Stimulated activated memory B cell treated with anti-CD40 and anti-IgM and Interleukin-4, amounts not matched to agents 10 μg/mL and 1 μg/mL and 100 μg/mL, for 72 hours (primary cell): ENCODE measurements around the gene PDLIM5.

ENCODE experiments used
- ATAC-seq: fragments of 150-1000 bp; cut with Tn5 transposase; 2 replicates; pipeline ENCODE4 v1.10.0; 2021
- H3K27ac Mint-ChIP-seq: one replicate; pipeline ENCODE4 v1.8.0; 2022; ENCODE audit warnings: mild to moderate bottlenecking, mixed read lengths
- H3K27me3 Mint-ChIP-seq: one replicate; pipeline ENCODE4 v1.8.0; 2022; ENCODE audit warnings: mixed read lengths
- H3K36me3 Mint-ChIP-seq: one replicate; pipeline ENCODE4 v1.8.0; 2022; ENCODE audit warnings: mixed read lengths
- H3K4me1 Mint-ChIP-seq: one replicate; pipeline ENCODE4 v1.8.0; 2022; ENCODE audit warnings: mixed read lengths
- H3K4me3 Mint-ChIP-seq: one replicate; pipeline ENCODE4 v1.8.0; 2022; ENCODE audit warnings: mild to moderate bottlenecking, moderate library complexity, mixed read lengths
- H3K9me3 Mint-ChIP-seq: one replicate; pipeline ENCODE4 v1.8.0; 2022; ENCODE audit warnings: mixed read lengths

PDLIM5 gene

GRCh38 chr4:94516067-94516466, 64.3 kb downstream of the PDLIM5 start:
- no peak overlapping the region for H3K27ac Mint-ChIP-seq
- ATAC-seq: no peak

DNA sequence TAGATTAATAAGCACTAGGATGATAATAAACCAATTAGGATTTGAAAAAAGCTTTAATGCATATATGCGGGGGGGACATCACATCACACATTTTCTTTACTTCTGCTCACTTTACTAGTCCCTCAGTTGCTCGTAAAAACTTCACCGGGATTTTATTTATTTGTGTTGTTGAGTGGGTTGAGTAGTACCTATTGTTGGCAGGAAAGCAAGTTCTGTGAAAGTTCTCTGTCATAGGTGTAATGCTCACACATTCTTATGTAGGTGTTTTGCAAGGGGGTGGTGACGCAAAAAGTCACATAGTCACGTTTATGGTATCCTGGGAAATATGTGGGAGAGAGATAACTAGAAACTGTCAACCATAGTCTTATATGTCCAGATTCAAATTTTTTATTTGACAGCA, 65.3 kb downstream of the PDLIM5 start:
- no peaks in the 10 kb centered on the region for H3K27me3 Mint-ChIP-seq
- peaks cover 9% of the 10 kb centered on the region for H3K36me3 Mint-ChIP-seq
- H3K4me1 Mint-ChIP-seq: peaks cover 22% of the 10 kb centered on the region
- H3K4me3 Mint-ChIP-seq: no peak overlapping the region
- no peak overlapping the region for H3K27ac Mint-ChIP-seq
- no peak for ATAC-seq
- H3K9me3 Mint-ChIP-seq: peaks cover 4% of the 10 kb centered on the region

More at GRCh38 chr4:94516067-94516466, 64.3 kb downstream of the PDLIM5 start:
- H3K27me3 Mint-ChIP-seq: no peaks in the 10 kb centered on the region
- peaks cover 6% of the 10 kb centered on the region for H3K9me3 Mint-ChIP-seq
- peaks cover 22% of the 10 kb centered on the region for H3K4me1 Mint-ChIP-seq
- peaks cover 9% of the 10 kb centered on the region for H3K36me3 Mint-ChIP-seq
- H3K4me3 Mint-ChIP-seq: no peak overlapping the region

- Mint-ChIP-seq H3K36me3 (peaks cover 6% of the 10 kb centered on the region), H3K4me1 (peaks cover 22% of the 10 kb centered on the region), H3K27me3 (no peaks in the 10 kb centered on the region), H3K27ac (no peak overlapping the region), H3K4me3 (no peak overlapping the region), H3K9me3 (peaks cover 3% of the 10 kb centered on the region)
- ATAC-seq: no peak
Measured at GRCh38 chr4:94517492-94517891, 65.8 kb downstream of the PDLIM5 start.

DNA sequence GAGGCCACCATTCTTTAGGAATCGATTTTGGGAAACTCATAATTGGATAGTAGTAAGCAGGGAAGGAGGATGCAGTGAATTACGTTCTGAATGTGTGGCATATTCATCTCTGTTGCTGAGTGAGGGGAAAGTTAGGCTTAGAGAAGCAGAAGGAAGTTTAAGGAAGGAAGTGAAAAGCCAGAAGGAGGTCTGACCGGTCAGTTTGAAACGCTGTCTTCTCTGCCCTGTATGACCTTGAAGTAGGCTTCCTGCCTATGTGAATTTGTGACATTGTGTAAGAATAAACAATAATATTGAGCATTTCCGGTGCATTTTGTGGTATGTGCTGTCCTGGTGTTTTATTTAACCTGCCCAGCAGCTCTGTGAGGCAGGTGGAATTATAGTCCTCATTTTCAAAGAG, 67.3 kb downstream of the PDLIM5 start:
- H3K4me1 Mint-ChIP-seq: peaks cover 22% of the 10 kb centered on the region

DNA sequence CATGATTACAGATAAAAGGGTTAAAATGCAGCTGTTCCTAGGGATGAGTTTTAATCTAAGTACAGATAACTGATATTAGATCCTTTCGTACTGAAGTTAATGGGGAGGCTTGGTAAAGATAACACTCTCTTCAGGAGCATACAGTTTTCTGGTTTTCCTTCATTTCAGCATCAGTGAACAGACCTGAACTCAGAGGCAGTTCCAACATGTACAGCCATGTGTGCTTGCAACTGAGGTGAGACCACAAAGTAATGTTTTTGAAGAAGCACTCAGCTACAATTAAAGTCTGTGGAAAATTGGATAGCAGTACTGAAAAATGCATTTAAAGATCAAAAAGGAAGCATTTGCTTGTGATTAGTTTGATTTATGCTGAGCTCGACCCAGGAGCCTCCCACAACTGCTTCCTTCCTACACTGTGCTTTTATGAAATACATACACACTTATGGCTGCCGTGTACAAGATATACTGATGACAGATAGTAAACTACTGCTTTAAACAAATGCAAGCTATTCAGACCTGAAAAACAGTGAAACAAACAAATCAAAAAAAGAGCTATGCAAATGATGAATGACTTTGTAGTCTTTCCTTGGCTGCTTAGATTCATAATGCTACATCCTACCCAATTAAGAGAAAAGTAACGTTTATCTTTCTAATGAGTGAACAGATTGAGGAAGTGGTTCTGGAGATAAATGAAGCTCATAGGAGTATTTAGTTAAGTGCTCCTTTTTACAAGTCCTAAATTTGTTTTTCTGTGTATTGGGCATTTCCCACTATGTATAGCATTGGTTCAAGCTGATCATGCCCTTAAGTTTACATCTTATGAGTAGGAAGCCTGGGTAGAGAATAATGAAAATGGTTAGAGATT, 68.4 kb downstream of the PDLIM5 start:
- Mint-ChIP-seq H3K9me3 (no peaks in the 10 kb centered on the region), H3K4me1 (peaks cover 22% of the 10 kb centered on the region), H3K36me3 (peaks cover 6% of the 10 kb centered on the region), H3K27me3 (no peaks in the 10 kb centered on the region), H3K27ac (no peak overlapping the region), H3K4me3 (peak overlapping the region; percentile 14)
- no peak for ATAC-seq

More for the DNA sequence above, 67.3 kb downstream of the PDLIM5 start:
- no peaks in the 10 kb centered on the region for H3K36me3 Mint-ChIP-seq
- H3K4me3 Mint-ChIP-seq: no peak overlapping the region
- H3K27me3 Mint-ChIP-seq: no peaks in the 10 kb centered on the region
- peak; percentile 48 for ATAC-seq
- no peaks in the 10 kb centered on the region for H3K9me3 Mint-ChIP-seq
- H3K27ac Mint-ChIP-seq: no peak overlapping the region

DNA sequence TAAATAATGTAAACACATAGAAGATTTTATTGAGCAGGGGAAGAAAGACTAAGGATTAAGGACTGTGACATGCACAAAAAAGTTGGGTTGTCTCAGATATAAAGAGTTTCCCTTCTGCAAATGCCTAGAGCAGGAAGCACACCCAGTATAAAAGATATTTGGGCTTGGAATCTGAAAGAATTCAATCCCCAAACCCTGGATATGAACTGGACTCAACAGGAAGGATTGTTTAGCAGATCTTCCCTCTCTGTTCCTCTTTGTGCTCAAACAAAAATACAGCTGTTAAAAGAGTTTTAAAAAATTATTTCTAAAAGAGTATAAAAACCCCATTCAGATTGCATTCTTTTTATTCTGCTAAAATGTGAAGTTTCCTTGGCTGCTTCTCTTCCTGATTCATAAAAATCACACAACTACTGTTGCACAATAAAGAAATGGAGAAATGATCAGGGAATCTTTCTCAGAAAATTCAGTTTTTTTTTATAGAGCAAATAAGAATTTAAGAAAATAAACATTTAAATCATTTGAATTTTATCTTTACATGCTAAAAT, 71.4 kb downstream of the PDLIM5 start:
- ATAC-seq: no peak
- Mint-ChIP-seq H3K27me3 (no peaks in the 10 kb centered on the region), H3K9me3 (no peaks in the 10 kb centered on the region), H3K27ac (no peak overlapping the region), H3K36me3 (peaks cover 15% of the 10 kb centered on the region), H3K4me3 (no peak overlapping the region), H3K4me1 (peaks cover 22% of the 10 kb centered on the region)

- no peak for ATAC-seq
- no peak overlapping the region for H3K4me3 Mint-ChIP-seq
- no peaks in the 10 kb centered on the region for H3K27me3 Mint-ChIP-seq
- peaks cover 18% of the 10 kb centered on the region for H3K36me3 Mint-ChIP-seq
- peaks cover 20% of the 10 kb centered on the region for H3K4me1 Mint-ChIP-seq
- no peak overlapping the region for H3K27ac Mint-ChIP-seq
- H3K9me3 Mint-ChIP-seq: no peaks in the 10 kb centered on the region
Measured at GRCh38 chr4:94523617-94524016, 71.9 kb downstream of the PDLIM5 start.

DNA sequence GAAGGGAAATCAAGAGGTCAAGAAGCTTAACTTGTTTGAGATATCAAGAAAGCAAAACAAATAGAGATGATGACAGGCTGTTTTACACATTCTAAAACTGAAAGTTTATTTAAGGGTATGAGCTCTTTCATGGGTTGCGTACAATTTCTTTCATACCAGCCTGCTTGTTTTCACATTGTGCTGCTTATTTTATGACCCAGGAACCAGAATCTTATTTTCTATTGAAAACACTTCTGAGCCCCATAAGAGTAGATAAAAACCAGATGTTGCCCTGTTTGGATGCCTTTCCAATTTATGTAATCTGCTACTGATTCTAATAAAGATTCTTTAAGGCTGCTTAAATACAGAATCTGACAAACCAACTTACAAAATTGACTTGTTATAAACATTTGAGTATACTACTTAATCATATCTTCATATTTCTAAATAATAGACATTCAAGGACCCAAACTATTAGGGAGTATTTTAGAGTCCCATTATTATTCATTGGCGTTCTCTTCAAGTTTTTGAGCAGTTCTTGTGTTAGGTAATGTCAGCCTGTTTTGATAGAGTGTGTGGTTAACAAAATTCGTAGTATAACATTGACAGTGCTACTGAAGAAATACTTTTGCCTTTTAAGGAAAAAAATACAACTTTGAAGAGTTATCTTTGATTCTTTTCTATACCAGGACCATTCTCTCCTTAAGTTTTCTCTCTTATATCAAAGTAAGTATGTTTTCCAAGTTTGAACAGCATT, 74.4 kb downstream of the PDLIM5 start:
- H3K27me3 Mint-ChIP-seq: no peaks in the 10 kb centered on the region
- no peak overlapping the region for H3K27ac Mint-ChIP-seq
- H3K9me3 Mint-ChIP-seq: no peaks in the 10 kb centered on the region
- no peak for ATAC-seq
- no peak overlapping the region for H3K4me3 Mint-ChIP-seq
- H3K36me3 Mint-ChIP-seq: peaks cover 23% of the 10 kb centered on the region
- H3K4me1 Mint-ChIP-seq: no peaks in the 10 kb centered on the region

DNA sequence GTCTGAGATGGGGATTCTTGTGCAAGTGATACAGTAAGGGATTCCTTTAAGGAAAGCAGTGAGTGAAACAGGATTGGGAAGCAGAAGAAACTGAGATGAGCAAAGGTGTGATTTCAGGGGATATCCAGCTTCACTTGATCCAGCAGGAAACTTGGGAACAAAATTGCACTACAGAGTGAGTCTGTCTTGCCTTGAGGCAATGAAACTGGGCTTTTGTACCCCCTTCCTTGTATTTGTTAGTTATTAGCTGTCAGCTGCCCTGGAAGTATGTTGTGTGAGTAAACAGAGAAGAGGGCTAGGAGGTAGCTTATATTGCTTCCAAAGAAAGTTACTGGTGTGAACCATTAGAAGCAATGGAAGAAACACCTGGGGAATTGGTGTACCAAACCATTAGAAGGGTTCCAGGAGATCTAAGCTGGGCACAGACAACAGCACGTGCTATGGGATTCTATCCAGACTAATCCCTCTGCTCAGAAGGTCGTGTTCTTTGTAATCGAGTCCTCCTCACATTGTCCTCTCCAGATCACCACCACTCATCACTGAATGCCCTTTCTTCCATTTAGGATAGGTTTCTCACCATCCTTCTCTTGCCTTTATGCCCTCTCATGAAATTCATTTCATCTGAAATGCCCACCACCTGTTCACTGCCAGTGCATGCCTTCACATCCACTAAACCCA, 76.0 kb downstream of the PDLIM5 start:
- H3K27ac Mint-ChIP-seq: no peak overlapping the region
- H3K4me1 Mint-ChIP-seq: peaks cover 4% of the 10 kb centered on the region

GRCh38 chr4:94528792-94529451, 77.2 kb downstream of the PDLIM5 start:
- H3K4me1 Mint-ChIP-seq: peaks cover 12% of the 10 kb centered on the region
- no peaks in the 10 kb centered on the region for H3K27me3 Mint-ChIP-seq

More for the DNA sequence above, 76.0 kb downstream of the PDLIM5 start:
- Mint-ChIP-seq H3K36me3 (peaks cover 23% of the 10 kb centered on the region), H3K4me3 (no peak overlapping the region), H3K9me3 (no peaks in the 10 kb centered on the region), H3K27me3 (no peaks in the 10 kb centered on the region)
- ATAC-seq: no peak

GRCh38 chr4:94530073-94530472, 78.3 kb downstream of the PDLIM5 start:
- Mint-ChIP-seq H3K4me1 (peaks cover 24% of the 10 kb centered on the region), H3K36me3 (peaks cover 17% of the 10 kb centered on the region), H3K9me3 (no peaks in the 10 kb centered on the region), H3K27me3 (no peaks in the 10 kb centered on the region), H3K4me3 (no peak overlapping the region), H3K27ac (no peak overlapping the region)
- no peak for ATAC-seq

More at GRCh38 chr4:94528792-94529451, 77.2 kb downstream of the PDLIM5 start:
- Mint-ChIP-seq H3K9me3 (no peaks in the 10 kb centered on the region), H3K27ac (no peak overlapping the region), H3K36me3 (peaks cover 23% of the 10 kb centered on the region), H3K4me3 (no peak overlapping the region)
- ATAC-seq: no peak

GRCh38 chr4:94531991-94532789, 80.4 kb downstream of the PDLIM5 start:
- no peaks in the 10 kb centered on the region for H3K27me3 Mint-ChIP-seq
- no peaks in the 10 kb centered on the region for H3K9me3 Mint-ChIP-seq
- H3K4me3 Mint-ChIP-seq: no peak overlapping the region
- H3K36me3 Mint-ChIP-seq: peaks cover 15% of the 10 kb centered on the region
- no peak overlapping the region for H3K27ac Mint-ChIP-seq
- H3K4me1 Mint-ChIP-seq: peaks cover 29% of the 10 kb centered on the region
- no peak for ATAC-seq

DNA sequence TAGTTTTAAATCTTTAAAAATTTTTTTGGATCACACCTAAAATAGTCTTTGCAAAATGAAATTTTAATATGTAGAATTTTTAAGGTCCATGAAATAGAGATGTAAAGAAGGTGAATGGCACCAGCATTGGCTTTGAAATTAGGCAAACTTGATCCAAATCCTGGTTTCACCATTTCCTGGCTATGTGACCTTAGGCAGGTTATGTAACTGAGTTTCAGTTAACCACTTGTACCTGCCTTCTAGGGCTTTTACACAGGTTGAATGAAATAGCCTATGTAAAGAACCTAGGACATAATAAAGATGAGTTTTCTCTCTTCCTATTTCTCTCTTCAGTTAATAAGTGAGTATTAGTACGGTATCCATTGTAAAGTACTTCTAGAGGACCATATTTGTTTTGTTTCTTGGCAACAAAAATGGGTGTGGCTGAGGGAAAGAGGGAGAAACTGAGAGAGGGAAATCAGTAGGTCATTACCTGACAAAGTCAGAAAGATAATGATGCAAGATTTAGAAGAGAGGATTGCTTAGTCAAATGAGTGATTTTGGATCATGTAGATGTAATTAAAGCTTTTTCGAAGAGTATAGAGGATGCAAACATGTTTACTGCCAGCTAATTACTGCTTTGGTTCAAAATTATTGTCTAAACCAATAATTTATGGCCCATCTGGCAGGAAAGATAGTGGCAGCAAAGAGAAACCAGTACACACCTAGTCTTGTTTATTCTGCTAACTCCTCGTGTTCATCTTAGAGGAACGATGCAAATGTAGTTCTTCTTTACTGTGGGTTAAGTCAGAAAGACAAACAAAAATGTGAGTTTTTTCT, 81.9 kb downstream of the PDLIM5 start:
- ATAC-seq: no peak
- no peak overlapping the region for H3K4me3 Mint-ChIP-seq
- no peaks in the 10 kb centered on the region for H3K9me3 Mint-ChIP-seq
- peaks cover 4% of the 10 kb centered on the region for H3K36me3 Mint-ChIP-seq
- peaks cover 29% of the 10 kb centered on the region for H3K4me1 Mint-ChIP-seq
- H3K27ac Mint-ChIP-seq: peak overlapping the region; percentile 31
- no peaks in the 10 kb centered on the region for H3K27me3 Mint-ChIP-seq
